Testis (tissue), 3 donors: ENCODE data around the gene PMEL. TPM values are rescaled to one million over a fixed set of nuclear protein-coding genes. Genes with fewer than 3 reads are reported as not detected.
"Not testable (repeated sequence)": the region's sequence is repeated elsewhere in the genome, so short reads cannot be mapped to it uniquely, and the experiment has no call there.

Source experiments
- DNase-seq: peaks from one replicate; pipeline ENCODE4 v3.0.0-alpha.2; 2019
- H3K27ac ChIP-seq, 2 donors: fragments of 200-600 bp; sonication (generic); one replicate each; pipeline ENCODE4 v1.5.1; 2019
- H3K27me3 ChIP-seq: fragments of 200-600 bp; sonication (generic); one replicate; pipeline ENCODE4 v1.5.1; 2019
- H3K36me3 ChIP-seq: fragments of 200-600 bp; sonication (generic); one replicate; pipeline ENCODE4 v1.5.1; 2017; ENCODE audit warnings: low read depth; ENCODE audit errors: missing control alignments
- H3K4me1 ChIP-seq: fragments of 200-600 bp; sonication (generic); one replicate; pipeline ENCODE4 v1.5.1; 2019
- H3K4me3 ChIP-seq, 2 donors: fragments of 200-600 bp; sonication (generic); one replicate each; pipeline ENCODE4 v1.5.1; 2017 to 2019
- H3K9me3 ChIP-seq: fragments of 200-600 bp; sonication (generic); one replicate; pipeline ENCODE4 v1.5.1; 2017
- CTCF ChIP-seq, 3 experiments: fragments of 450-650 bp in 2 of 3; fragments of 200-600 bp in 1 of 3; sonication (generic) in 1 of 3; IDR thresholded peaks; one replicate each; pipeline ENCODE4 v1.5.1; 2016 to 2019; ENCODE audit warnings: antibody characterized with exemption in 3 of 3, mild to moderate bottlenecking in 2 of 3, moderate library complexity in 1 of 3
- POLR2A ChIP-seq: fragments of 450-650 bp; IDR thresholded peaks from one replicate; pipeline ENCODE4 v1.6.1; 2017; ENCODE audit warnings: antibody characterized with exemption, mild to moderate bottlenecking, moderate library complexity
- WGBS, 2 donors: methylation state at CpG; one replicate each; pipeline ENCODE4 v1.1.5; 2018; 5-methylcytosine and 5-hydroxymethylcytosine counted together
- intact Hi-C: fragments of 100-400 bp; cut with DNase I; formaldehyde crosslinking; loops from one replicate; pipeline ENCODE4 v1.15.1; 2023; ENCODE audit warnings: low total_unique reads
- polyA plus RNA-seq: library from polyadenylated mRNA; stranded (reverse); fragments of 350-450 nt; fragmentation: Illumina TruSeq; extraction: RNeasy Lipid Tissue Mini Kit (QIAGEN cat#74804); gene quantifications from one replicate; pipeline ENCODE4 v1.2.3, GENCODE V29; 2014; ENCODE audit warnings: low read depth, low replicate concordance; ENCODE audit not compliant: insufficient read depth
- total RNA-seq, 2 donors: library from RNA; depleted of rRNA; stranded (reverse); fragments of >200 nt; gene quantifications; one replicate each; pipeline ENCODE4 v1.2.3, GENCODE V29; 2016

Gene PMEL
- total and polyA plus RNA-seq, 3 donors from 2014 or later = 8.2 to 11.1 (median 8.9) TPM

GRCh38 chr12:55926738-55927587 is 38.9 kb downstream of the PMEL start:
- peak; percentile 92 for DNase-seq
- Histone ChIP-seq H3K4me1 (peaks cover 14% of the 10 kb centered on the region), H3K9me3 (no peaks in the 10 kb centered on the region), H3K27ac (peak overlapping the region; percentile 97 to 99), H3K4me3 (peak overlapping the region; percentile 89 to 94), H3K27me3 (no peaks in the 10 kb centered on the region), H3K36me3 (no peaks in the 10 kb centered on the region)
- intact Hi-C loops = loop anchor here (10.0 kb wide), 1 partner anchor 92 kb away; no protein-coding TSS in a partner anchor
- WGBS, 2 donors = 0% methylated on average over 22 to 42 of the region's 42 CpGs
- peak; percentile 64 to 76 (median 65) for TF ChIP-seq CTCF (IDR thresholded peaks at IDR 0.05)
- TF ChIP-seq POLR2A = peak; percentile 14

- H3K27ac ChIP-seq = peak overlapping the region; percentile 97 to 99
- H3K36me3 ChIP-seq = no peaks in the 10 kb centered on the region
- DNase-seq = no peak
- peak overlapping the region; percentile 89 to 94 for H3K4me3 ChIP-seq
- H3K27me3 ChIP-seq = no peaks in the 10 kb centered on the region
- peaks cover 12% of the 10 kb centered on the region for H3K4me1 ChIP-seq
- no peak for TF ChIP-seq POLR2A
- no peak for TF ChIP-seq CTCF (IDR thresholded peaks at IDR 0.05)
- intact Hi-C loops = loop anchor here (10.0 kb wide), 1 partner anchor 91 kb away; no protein-coding TSS in a partner anchor
- 7 to 8% methylated on average over 10 of the region's 10 CpGs for WGBS, 2 donors
- H3K9me3 ChIP-seq = no peaks in the 10 kb centered on the region
Measured at GRCh38 chr12:55925870-55926737, 39.7 kb downstream of the PMEL start.

GRCh38 chr12:55925371-55925770 is 40.5 kb downstream of the PMEL start:
- TF ChIP-seq POLR2A = no peak
- no peak for TF ChIP-seq CTCF (IDR thresholded peaks at IDR 0.05)
- Histone ChIP-seq H3K27me3 (no peaks in the 10 kb centered on the region), H3K4me1 (peaks cover 7% of the 10 kb centered on the region), H3K9me3 (no peaks in the 10 kb centered on the region), H3K4me3 (no peak overlapping the region), H3K36me3 (no peaks in the 10 kb centered on the region), H3K27ac (no peak overlapping the region)
- intact Hi-C loops = loop anchor here (10.0 kb wide), 1 partner anchor 91 kb away; no protein-coding TSS in a partner anchor
- no peak for DNase-seq
- 60 to 61% methylated on average over 4 of the region's 4 CpGs for WGBS, 2 donors

GRCh38 chr12:55923648-55924047 is 42.2 kb downstream of the PMEL start:
- intact Hi-C loops = loop anchor here (10.0 kb wide), 1 partner anchor 89 kb away; no protein-coding TSS in a partner anchor
- not testable (repeated sequence) for H3K4me3 ChIP-seq, H3K27me3 ChIP-seq, H3K9me3 ChIP-seq, H3K36me3 ChIP-seq, H3K27ac ChIP-seq, DNase-seq, H3K4me1 ChIP-seq
- 91 to 93% methylated on average over 9 of the region's 9 CpGs for WGBS, 2 donors

- TF ChIP-seq CTCF (IDR thresholded peaks at IDR 0.05) = no peak
- no peak for TF ChIP-seq POLR2A
- no peak for DNase-seq
- Histone ChIP-seq H3K9me3 (no peaks in the 10 kb centered on the region), H3K36me3 (no peaks in the 10 kb centered on the region), H3K4me3 (no peak overlapping the region), H3K27ac (no peak overlapping the region), H3K27me3 (no peaks in the 10 kb centered on the region), H3K4me1 (no peaks in the 10 kb centered on the region)
- WGBS, 2 donors = 90% methylated on average over 3 of the region's 3 CpGs
- intact Hi-C loops = loop anchor here (10.0 kb wide), 1 partner anchor 87 kb away; no protein-coding TSS in a partner anchor
Measured at GRCh38 chr12:55922126-55922525, 43.7 kb downstream of the PMEL start.

GRCh38 chr12:55919032-55919431 is 46.8 kb downstream of the PMEL start:
- H3K4me1 ChIP-seq, H3K27ac ChIP-seq, H3K9me3 ChIP-seq, H3K4me3 ChIP-seq, DNase-seq, H3K36me3 ChIP-seq, H3K27me3 ChIP-seq, intact Hi-C loops: not testable (repeated sequence)
- 83 to 85% methylated on average over 3 of the region's 3 CpGs for WGBS, 2 donors
